ENCODE results near the gene CUTC. TPM values are rescaled to one million over a fixed set of nuclear protein-coding genes. Genes with fewer than 3 reads are reported as not detected.

CUTC gene
- total and polyA plus RNA-seq, 2 donors (not counting 3 experiments of a cell fraction or from before 2014, with no cell fraction given): 20.4 to 23.1 TPM

DNA sequence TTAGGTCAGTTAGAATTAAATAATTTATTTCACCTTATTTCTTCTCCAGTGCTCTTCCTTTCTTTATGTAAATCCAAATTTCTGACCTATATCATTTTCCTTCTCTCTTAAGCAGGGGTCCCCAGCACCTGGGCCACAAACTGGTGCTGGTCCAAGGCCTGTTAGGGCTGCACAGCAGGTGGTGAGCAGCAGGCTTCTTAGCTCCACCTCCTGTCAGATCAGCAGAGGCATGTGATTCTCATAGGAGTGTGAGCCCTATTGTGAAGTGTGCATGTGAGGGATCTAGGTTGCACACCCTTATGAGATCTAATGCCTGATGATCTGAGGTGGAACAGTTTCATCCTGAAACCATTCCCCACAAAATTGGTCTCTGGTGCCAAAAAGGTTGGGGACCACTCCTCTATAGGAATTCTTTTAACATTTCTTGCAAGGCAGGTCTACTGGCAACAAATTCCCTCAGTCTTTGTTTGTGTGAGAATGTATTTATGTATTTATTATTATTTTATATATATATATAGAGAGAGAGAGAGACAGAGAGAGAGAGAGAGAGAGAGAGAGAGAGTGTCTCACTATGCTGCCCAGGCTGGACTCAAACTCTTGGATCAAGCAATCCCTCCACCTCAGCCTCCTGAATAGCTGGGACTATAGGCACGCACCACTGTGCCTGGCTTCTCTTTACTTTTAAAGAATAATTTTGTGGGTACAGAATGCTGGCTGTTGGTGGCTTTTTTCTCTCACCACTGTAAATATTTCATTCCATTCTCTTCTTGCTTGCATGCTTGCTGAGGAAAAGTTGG lies 46.1 kb downstream of the CUTC start:
- Histone ChIP-seq H3K9me1 (replicated peaks; ENCODE audit: control insufficient read depth, extremely low read depth, insufficient read depth, low read length) (no peaks in the 10 kb centered on the region), H3K9ac (replicated peaks; ENCODE audit: extremely low read depth, insufficient read depth, low read length) (no peak overlapping the region), H3K4me3 (replicated peaks in 1 of 3; ENCODE audit: insufficient read depth in 1 of 3, low read depth in 1 of 3, low read length in 3 of 3) (no peak overlapping the region), H3K27ac (ENCODE audit: insufficient read depth, low read depth, low read length) (peak overlapping the region; percentile 100), H3K36me3 (ENCODE audit: control insufficient read depth in 2 of 2, extremely low read depth in 1 of 2, insufficient read depth in 2 of 2, low read length in 2 of 2) (no peaks in the 10 kb centered on the region), H3K27me3 (ENCODE audit: control insufficient read depth in 2 of 2, insufficient read depth in 2 of 2, low read length in 2 of 2) (no peaks in the 10 kb centered on the region), H4K20me1 (replicated peaks; ENCODE audit: control insufficient read depth, extremely low read depth, insufficient read depth, low read length) (no peaks in the 10 kb centered on the region), H3K9me3 (replicated peaks; ENCODE audit: control insufficient read depth, insufficient read depth, low read length) (no peaks in the 10 kb centered on the region), H3K4me1 (ENCODE audit: control insufficient read depth, extremely low read depth, insufficient read depth, low read length) (peaks cover 70% of the 10 kb centered on the region), H2AFZ (ENCODE audit: low read depth, low read length) (peak overlapping the region; percentile 39), H3K79me2 (ENCODE audit: control insufficient read depth, insufficient read depth, low read length) (no peaks in the 10 kb centered on the region), H3K4me2 (ENCODE audit: insufficient read depth, low read length) (peak overlapping the region; percentile 100)
- TF ChIP-seq CTCF (IDR thresholded peaks at IDR 0.05; ENCODE audit: extremely low read depth in 1 of 2, insufficient read depth in 1 of 2, low read depth in 1 of 2, low read length in 2 of 2) (no peak), MAX (IDR thresholded peaks at IDR 0.05; ENCODE audit: insufficient read depth, insufficient read length) (no peak), MYC (IDR thresholded peaks at IDR 0.05; ENCODE audit: low read depth, low read length) (no peak), EZH2 (IDR thresholded peaks at IDR 0.05; ENCODE audit: borderline replicate concordance, low read depth, low read length, severe bottlenecking) (no peak), GATA2 (IDR thresholded peaks at IDR 0.05; ENCODE audit: insufficient read depth, insufficient read length, low read depth, low read length) (no peak), POLR2A (IDR thresholded peaks at IDR 0.05; ENCODE audit: low read depth, low read length) (no peak), FOS (IDR thresholded peaks at IDR 0.05; ENCODE audit: borderline replicate concordance, insufficient read depth, low read length) (no peak), JUN (IDR thresholded peaks at IDR 0.05; ENCODE audit: borderline replicate concordance, insufficient read depth, insufficient read length, low read depth) (no peak), POLR2AphosphoS5 (IDR thresholded peaks at IDR 0.05; ENCODE audit: insufficient read depth, low read depth, low read length) (no peak)
- peak; percentile 37 for DNase-seq (ENCODE audit: low read depth, low spot score)
- FAIRE-seq: peak; percentile 31
- dilution Hi-C loops (cut with MboI; ENCODE audit: extremely low pct_ligation_motif_present, low sequenced_read_pairs) (no loop called here), intact Hi-C loops (cut with micrococcal nuclease) (no loop called here)
- no TSS peak for BruUV-seq (replicated peaks)
- CTCF ChIA-PET: interaction anchor here (1.0 kb wide), 2 partner anchors 9 to 68 kb away, joined by 4 read pairs; no protein-coding TSS in a partner anchor
- POLR2A ChIA-PET: no interaction called here
